K562 (cell line): Measurements from ENCODE around the gene ELAC2. TPM values are rescaled to one million over a fixed set of nuclear protein-coding genes. Genes with fewer than 3 reads are reported as not detected.
A peak's percentile ranks its signal among the peaks of the same experiment; 100 is the strongest.

ENCODE experiments used
- CCNT2 ChIP-seq: IDR thresholded peaks from 2 replicates; pipeline ENCODE4 v1.6.1; 2011; ENCODE audit warnings: borderline replicate concordance, low read depth, mild to moderate bottlenecking, moderate library complexity, mixed read lengths, low read length; ENCODE audit not compliant: insufficient read length; ENCODE audit errors: extremely low read depth
- HDAC3 ChIP-seq: fragments of 450-650 bp; IDR thresholded peaks from 2 replicates; pipeline ENCODE4 v1.6.1; 2018; ENCODE audit warnings: borderline replicate concordance, mild to moderate bottlenecking, moderate library complexity; ENCODE audit not compliant: partially characterized antibody
- JUN ChIP-seq, 2 experiments: sonication (generic) in 1 of 2; formaldehyde crosslinking in 1 of 2; IDR thresholded peaks; 2 replicates each; pipeline versions ENCODE4 v1.6.1 to v1.8.0; 2012 to 2022; ENCODE audit warnings: borderline replicate concordance in 2 of 2, mild to moderate bottlenecking in 2 of 2, improper control_type of control experiment in 1 of 2, low read depth in 1 of 2, low read length in 1 of 2, missing genetic modification reagents in 1 of 2
- NR2F6 ChIP-seq: fragments of 450-650 bp; formaldehyde crosslinking; IDR thresholded peaks from 2 replicates; pipeline ENCODE4 v1.4.0; 2020; ENCODE audit warnings: mild to moderate bottlenecking
- POLR3G ChIP-seq: IDR thresholded peaks from 2 replicates; pipeline ENCODE4 v1.6.1; 2011; ENCODE audit not compliant: insufficient read length, insufficient replicate concordance; ENCODE audit errors: extremely low read depth
- RNF2 ChIP-seq: sonication (generic); IDR thresholded peaks from 2 replicates; pipeline ENCODE4 v1.6.1; 2016
- SIRT6 ChIP-seq: IDR thresholded peaks from one replicate; pipeline ENCODE4 v1.6.1; 2012; ENCODE audit warnings: low read depth, mild to moderate bottlenecking, control low read depth, inconsistent platforms, low read length, moderate library complexity
- SMARCA5 ChIP-seq: fragments of 450-650 bp; IDR thresholded peaks from 2 replicates; pipeline ENCODE4 v1.6.1; 2016
- TAF1 ChIP-seq: IDR thresholded peaks from 2 replicates; pipeline ENCODE4 v1.6.1; 2011; ENCODE audit warnings: mild to moderate bottlenecking, low read length, moderate library complexity; ENCODE audit not compliant: insufficient read depth, control insufficient read depth, severe bottlenecking; ENCODE audit errors: extremely low read depth
- TBP ChIP-seq: optimal IDR thresholded peaks from 2 replicates; pipeline ENCODE3; 2011; ENCODE audit warnings: low read depth, low read length, improper control_type of control experiment
- TRIM28 ChIP-seq: fragments of 450-650 bp; IDR thresholded peaks from 2 replicates; pipeline ENCODE4 v1.6.1; 2017
- ZNF274 ChIP-seq: IDR thresholded peaks from 2 replicates; pipeline ENCODE4 v1.6.1; 2011; ENCODE audit warnings: low read depth, mild to moderate bottlenecking, low read length, moderate library complexity, borderline replicate concordance
- ZNF384 ChIP-seq: IDR thresholded peaks from 2 replicates; pipeline ENCODE4 v1.6.1; 2012; ENCODE audit warnings: low read depth, low read length, improper control_type of control experiment
- ZSCAN32 ChIP-seq: fragments of 450-650 bp; formaldehyde crosslinking; IDR thresholded peaks from 2 replicates; pipeline ENCODE4 v1.4.0; 2020; ENCODE audit warnings: mild to moderate bottlenecking, moderate library complexity
- polyA plus RNA-seq, 8 experiments: library from polyadenylated mRNA; depleted of rRNA in 4 of 8; stranded (reverse) in 5 of 8; unstranded in 3 of 8; fragments of >200 nt; fragmentation: Nextera tagmentation in 2 of 8; fragmentation: Illumina TruSeq in 1 of 8; extraction: Ambion mirVana in 2 of 8; extraction: Trizol in 1 of 8; gene quantifications; 2 replicates each; pipeline versions ENCODE4 v1.2.1 to v1.2.3, GENCODE V29; 2011 to 2014; ENCODE audit warnings: inconsistent platforms in 1 of 8, missing spikeins in 1 of 8
- total RNA-seq, 7 experiments: library from RNA; depleted of rRNA in 6 of 7; stranded (reverse); fragments of >200 nt in 6 of 7; fragmentation: Illumina TruSeq in 2 of 7; extraction: Trizol in 2 of 7; gene quantifications; 2 replicates each; pipeline versions ENCODE4 v1.2.1 to v1.2.3, GENCODE V29; 2011 to 2021; ENCODE audit warnings: low replicate concordance in 1 of 7
- TF ChIP-seq, protein P1 (sequence below): fragments of 250-450 bp; sonication (Bioruptor Pico); IDR thresholded peaks from 2 replicates; pipeline ENCODE4 v1.6.1; 2021; ENCODE audit warnings: mild to moderate bottlenecking
- TF ChIP-seq, protein P2 (sequence below): fragments of 250-450 bp; sonication (Bioruptor Pico); IDR thresholded peaks from 2 replicates; pipeline ENCODE4 v1.5.0; 2021; ENCODE audit warnings: mild to moderate bottlenecking, moderate library complexity
- TF ChIP-seq, protein P3 (sequence below): sonication (generic); formaldehyde crosslinking; IDR thresholded peaks from 2 replicates; pipeline ENCODE4 v1.8.1; 2023; ENCODE audit warnings: mild to moderate bottlenecking, missing genetic modification reagents
- TF ChIP-seq, protein P4 (sequence below): sonication (generic); formaldehyde crosslinking; IDR thresholded peaks from 2 replicates; pipeline ENCODE4 v1.5.0; 2020; ENCODE audit warnings: missing genetic modification reagents

The ELAC2 gene
- total and polyA plus RNA-seq, 9 of the 15 experiments (the other 6 are each of a cell fraction or from before 2014, with no cell fraction given) = 4.5 to 129 (median 70.6) TPM

DNA sequence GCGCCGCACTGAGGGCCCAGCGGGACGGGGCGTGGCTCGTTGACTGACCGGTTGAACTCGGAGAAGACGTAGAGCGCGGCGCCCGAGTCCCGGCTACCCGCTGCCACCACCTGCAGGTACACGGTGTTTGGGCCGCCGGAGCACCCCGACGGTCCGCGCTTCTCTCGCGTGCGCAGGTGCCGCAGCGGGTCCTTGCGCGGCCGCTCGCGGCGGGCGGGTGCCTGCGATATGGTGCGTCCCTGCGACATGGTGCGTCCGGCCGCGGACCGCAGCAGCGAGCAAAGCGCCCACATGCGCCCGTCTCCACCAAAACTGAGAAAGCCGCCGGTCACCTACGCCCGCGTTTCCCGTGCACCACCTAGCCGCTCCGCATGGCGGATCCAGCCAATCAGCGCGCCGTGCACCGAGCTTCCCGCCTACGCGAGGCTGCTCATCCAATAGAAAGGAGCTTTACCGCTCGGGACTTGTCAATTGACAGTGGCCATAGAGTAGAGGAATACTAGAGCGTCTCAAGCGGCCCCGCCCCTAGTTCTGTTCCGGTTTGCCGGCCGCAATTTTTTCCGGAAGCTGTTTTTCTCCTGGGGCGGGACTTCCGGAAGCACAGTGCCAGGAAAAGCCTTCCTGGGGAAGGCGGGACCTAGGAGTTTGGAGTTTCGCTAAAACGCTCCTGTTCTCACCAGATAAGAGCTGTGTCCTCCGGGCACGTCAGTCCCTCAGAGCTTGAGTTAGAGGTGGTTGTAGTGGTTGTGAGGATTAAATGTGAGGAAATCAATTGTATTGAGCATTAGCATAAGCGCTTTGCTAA is at the start of gene ELAC2 (continued):
- TF ChIP-seq ZNF274 (no peak), RNF2 (no peak), CCNT2 (no peak), TAF1 (peak; percentile 31), TRIM28 (no peak), ZNF384 (no peak), SMARCA5 (no peak), ZSCAN32 (CRISPR knock-in tag) (no peak), JUN (IDR thresholded peaks at IDR 0.05; ENCODE audit: borderline replicate concordance, low read depth, low read length) (no peak), JUN (CRISPR knock-in tag; IDR thresholded peaks at IDR 0.05; ENCODE audit: borderline replicate concordance) (no peak), NR2F6 (CRISPR knock-in tag) (no peak), HDAC3 (no peak), TBP (peak; percentile 74), POLR3G (no peak), SIRT6 (no peak)
- TF ChIP-seq, protein P1, sequence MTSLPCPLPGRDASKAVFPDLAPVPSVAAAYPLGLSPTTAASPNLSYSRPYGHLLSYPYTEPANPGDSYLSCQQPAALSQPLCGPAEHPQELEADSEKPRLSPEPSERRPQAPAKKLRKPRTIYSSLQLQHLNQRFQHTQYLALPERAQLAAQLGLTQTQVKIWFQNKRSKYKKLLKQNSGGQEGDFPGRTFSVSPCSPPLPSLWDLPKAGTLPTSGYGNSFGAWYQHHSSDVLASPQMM (CRISPR knock-in tag) = no peak
- TF ChIP-seq, protein P2, sequence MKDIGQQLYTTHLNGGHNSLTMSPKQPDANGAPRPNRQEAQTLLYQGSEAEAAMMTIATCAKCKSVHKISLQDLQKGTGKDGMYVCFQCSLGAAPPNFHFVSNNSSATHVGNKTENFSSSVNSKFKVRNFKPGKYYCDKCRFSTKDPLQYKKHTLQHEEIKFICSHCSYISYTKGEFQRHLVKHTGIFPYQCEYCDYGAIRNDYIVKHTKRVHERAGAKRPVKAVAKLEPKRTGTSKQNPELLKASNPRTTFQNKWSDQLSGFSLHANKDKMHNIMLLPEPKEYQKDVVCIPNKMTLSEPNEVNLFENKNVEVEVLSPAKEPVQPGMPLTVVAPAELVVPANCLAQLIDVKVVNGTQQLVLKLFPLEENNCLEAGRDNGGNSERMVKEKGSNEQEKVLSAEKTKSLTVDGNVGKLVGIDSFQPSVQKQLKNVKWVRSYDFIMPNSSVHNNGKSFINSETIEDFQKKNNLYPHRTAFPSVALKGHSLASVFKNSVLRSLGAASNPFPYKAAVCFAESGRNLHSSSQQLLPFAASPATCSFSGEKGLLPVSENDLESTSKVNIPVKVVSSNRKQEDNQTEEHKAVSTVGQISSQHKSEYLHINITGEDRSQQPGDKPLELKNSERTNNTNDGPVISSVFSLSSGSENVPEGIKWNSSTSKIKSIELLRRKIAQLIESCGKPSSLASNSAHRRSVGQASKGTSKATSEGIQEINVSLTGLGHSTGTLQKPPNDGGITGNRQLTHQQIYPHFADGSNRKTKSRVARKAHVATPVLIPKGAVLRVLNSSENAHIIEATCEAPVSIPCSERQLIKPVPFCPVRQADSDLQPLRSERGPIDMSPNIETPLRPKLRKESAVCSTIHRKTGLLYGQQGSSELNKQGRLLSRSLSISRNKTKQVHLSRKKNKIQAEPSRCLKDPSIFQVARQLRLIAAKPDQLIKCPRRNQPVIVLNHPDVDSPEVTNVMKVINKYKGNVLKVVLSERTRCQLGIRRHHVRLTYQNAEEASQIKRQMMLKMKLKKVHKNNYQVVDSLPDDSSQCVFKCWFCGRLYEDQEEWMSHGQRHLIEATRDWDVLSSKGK = no peak
- TF ChIP-seq, protein P3, sequence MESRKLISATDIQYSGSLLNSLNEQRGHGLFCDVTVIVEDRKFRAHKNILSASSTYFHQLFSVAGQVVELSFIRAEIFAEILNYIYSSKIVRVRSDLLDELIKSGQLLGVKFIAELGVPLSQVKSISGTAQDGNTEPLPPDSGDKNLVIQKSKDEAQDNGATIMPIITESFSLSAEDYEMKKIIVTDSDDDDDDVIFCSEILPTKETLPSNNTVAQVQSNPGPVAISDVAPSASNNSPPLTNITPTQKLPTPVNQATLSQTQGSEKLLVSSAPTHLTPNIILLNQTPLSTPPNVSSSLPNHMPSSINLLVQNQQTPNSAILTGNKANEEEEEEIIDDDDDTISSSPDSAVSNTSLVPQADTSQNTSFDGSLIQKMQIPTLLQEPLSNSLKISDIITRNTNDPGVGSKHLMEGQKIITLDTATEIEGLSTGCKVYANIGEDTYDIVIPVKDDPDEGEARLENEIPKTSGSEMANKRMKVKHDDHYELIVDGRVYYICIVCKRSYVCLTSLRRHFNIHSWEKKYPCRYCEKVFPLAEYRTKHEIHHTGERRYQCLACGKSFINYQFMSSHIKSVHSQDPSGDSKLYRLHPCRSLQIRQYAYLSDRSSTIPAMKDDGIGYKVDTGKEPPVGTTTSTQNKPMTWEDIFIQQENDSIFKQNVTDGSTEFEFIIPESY = no peak
- TF ChIP-seq, protein P4, sequence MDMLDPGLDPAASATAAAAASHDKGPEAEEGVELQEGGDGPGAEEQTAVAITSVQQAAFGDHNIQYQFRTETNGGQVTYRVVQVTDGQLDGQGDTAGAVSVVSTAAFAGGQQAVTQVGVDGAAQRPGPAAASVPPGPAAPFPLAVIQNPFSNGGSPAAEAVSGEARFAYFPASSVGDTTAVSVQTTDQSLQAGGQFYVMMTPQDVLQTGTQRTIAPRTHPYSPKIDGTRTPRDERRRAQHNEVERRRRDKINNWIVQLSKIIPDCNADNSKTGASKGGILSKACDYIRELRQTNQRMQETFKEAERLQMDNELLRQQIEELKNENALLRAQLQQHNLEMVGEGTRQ (CRISPR knock-in tag) = peak; percentile 56
